ENCODE data around the gene BHLHA15.

BHLHA15 gene

DNA sequence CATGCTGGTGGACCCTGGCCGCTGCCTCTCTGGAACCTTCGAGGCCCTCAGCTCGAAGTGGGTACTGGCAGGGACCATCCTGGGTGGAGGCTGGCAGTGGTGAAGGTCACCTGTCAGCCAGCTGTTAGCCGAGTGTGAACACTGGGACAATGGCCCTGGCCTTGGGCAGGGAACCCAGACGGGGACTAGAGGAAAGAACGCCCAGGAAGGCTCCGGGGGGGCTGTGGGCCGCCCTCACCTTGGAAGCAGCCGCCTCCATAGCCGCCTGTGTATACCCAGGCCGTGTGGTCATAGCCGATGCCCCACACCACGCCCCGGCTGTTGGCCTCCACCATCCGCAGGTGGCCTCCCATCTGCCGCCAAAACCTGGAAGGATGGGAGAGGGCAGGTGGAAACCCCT lies 17.6 kb downstream of the BHLHA15 start:
- no peak for DNase-seq

DNA sequence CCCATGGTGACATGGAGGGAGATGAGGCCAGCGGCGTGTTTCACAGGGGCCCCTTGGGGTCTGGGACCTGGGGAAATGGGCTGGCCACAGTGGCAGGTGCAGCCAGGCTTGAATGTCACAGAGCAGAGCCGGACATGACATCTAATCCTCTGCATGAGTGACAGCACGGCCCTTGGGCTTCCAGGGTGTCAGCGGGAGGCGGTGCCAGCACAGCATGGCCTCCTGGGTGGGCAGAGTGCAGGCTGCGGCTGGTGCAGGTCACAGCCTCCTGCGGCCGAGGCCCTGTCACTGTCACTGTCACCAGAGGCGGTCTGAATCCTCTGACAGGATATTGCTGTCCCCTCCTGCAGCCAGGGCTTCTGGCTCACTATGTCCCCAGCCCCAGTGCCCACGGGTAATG lies 18.2 kb downstream of the BHLHA15 start:
- no peak for DNase-seq

GRCh38 chr7:98229991-98230745 lies 18.9 kb downstream of the BHLHA15 start:
- DNase-seq: no peak

- no peak for DNase-seq
Measured at GRCh38 chr7:98230746-98231471, 19.7 kb downstream of the BHLHA15 start.

GRCh38 chr7:98231493-98232262 lies 20.4 kb downstream of the BHLHA15 start:
- DNase-seq: no peak

DNA sequence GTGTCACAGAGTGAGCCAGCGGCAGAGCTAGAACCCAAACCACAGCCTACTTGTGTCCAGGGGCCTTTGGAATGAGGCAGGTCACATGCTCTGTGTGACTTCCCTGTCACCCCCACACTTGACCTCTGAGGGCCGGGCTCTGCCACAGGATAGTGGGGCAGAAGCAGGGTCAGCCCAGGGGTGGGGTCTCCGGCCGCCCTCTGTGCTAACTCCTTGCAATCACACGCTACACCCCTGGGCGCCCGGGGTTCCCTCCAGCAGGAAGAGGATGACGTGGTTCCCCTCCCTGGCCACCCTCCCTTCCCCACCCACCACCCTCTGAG lies 21.0 kb downstream of the BHLHA15 start:
- DNase-seq: no peak

DNA sequence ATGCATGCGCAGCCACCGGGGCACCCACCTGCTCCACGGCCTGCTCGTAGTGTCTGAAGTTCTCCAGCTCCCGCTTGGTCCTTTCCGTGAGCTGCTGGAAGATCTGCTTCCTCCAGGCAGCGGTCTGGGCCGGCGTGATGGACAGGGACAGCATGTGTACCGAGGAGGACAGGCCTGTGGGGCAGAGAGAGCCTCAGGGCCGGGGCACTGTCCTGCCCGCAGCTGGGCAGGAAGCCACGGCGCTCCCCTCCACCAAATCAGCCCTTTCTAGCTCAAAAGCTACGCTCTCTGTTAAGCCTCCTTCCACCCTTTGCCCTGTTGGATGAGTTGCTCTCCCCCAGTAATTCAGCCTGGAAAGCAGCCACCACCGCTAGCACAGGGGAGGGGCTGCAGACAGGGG lies 21.6 kb downstream of the BHLHA15 start:
- DNase-seq: no peak

GRCh38 chr7:98233219-98234070 lies 22.2 kb downstream of the BHLHA15 start:
- no peak for DNase-seq

GRCh38 chr7:98234429-98235147 lies 23.3 kb downstream of the BHLHA15 start:
- no peak for DNase-seq

GRCh38 chr7:98235901-98236300 lies 24.7 kb downstream of the BHLHA15 start:
- DNase-seq: no peak

DNA sequence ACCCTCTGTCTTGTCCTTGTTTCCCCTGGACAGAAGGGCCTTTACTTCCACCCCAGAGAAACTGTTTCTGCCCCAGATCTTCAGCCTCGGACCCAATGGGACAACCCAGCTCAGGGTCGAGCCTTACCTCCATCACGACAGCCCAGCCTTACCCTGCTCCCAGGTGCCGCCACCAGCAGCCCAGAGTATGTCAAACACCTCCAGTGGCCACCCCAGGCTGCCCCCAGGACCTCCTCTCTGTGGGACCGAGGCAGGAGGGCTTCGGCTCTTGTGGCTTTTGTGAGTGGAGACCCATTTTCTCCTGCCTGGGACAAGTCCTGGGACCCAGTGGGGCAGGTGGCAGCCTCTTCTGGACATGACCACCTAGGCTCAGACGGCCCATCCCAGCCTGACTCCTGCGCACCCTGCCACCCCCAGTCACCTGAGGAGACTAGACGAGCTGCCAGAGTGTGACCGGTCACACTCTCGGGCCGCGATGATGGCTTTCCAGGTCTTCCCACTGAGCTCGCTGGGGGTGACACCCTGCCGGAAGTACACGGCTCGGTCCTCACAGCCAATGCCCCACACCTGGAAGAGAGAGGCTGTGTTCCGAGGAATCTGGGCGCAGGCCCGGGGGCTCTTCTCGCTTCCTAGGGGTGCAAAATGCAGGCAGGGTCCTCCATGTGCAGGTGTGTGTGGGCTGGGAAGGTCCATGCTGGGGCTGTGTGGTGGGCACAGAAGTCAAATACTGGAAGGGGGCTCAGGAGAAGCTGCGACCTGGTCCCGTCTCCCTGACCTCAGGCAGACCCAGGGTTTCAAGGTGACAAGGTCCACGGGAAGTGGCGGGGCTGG lies 25.3 kb downstream of the BHLHA15 start:
- DNase-seq: no peak

DNA sequence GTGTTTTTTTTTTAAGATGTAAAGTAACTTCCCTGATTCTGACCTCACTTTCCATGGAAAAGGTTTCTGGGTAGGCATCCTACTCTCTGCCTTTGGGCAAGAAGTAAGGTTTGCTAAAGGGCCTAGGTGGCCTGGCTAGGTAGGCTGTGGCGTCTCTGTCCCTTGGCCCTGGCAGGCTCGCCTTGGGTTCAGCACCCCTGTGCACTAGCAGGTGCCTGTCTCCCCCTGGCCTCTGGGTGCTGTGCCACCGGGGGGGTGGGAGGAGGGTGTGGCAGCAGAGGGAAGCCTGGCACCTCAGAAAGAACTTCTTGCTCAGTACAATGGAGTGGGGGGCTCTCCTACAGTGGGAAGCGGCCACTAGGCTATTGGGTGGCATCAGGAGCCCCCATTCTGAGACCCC lies 26.8 kb downstream of the BHLHA15 start:
- DNase-seq: no peak

DNA sequence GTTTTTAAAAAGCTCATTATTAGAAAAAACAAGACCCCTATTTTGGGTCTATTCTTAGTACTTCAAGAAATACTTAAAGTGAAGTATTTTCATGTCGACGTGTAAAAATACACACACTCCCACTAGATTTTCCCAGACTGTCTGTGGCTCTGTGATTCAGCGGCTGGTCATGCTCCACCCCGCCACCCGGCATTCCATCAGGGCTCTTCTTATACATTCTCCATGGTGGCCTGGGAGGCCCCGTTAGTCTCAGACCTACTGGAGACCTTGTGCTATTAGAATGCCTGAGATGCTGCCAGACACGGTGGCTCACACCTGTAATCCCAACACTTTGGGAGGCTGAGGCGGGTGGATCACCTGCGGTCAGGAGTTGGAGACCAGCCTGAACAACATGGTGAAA lies 27.7 kb downstream of the BHLHA15 start:
- DNase-seq: no peak

- DNase-seq: no peak
Measured at GRCh38 chr7:98240961-98241673, 29.9 kb downstream of the BHLHA15 start.

DNA sequence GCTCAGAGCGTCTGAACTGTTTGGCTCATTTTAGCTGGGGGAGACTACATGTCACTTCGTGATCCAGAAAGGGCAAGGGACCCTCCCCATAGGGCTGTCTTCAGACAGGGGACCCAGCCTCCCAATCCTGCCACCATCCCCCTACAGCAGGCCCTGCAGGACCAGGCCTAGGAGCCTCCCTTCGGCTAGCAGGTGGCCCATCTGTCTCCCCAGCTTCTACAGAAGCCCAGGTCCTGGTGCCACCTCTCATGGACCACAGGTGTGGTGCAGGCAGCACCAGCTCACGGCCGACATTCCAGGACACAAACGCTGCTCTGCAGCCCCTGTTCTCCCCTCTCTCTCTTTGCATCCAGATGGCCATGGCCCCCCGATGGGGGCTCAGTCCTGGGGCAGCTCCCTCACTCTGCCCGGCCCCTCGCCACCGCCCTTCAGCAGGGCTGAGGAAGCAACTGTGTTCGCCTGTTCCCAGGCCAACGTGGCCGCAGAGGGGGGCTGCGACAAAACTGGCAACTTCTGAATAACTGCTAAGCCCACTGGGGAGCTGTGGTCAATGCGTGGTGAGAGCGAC lies 30.5 kb downstream of the BHLHA15 start:
- DNase-seq: no peak

GRCh38 chr7:98242342-98242741 lies 31.1 kb downstream of the BHLHA15 start:
- DNase-seq: no peak

GRCh38 chr7:98242934-98243333 lies 31.7 kb downstream of the BHLHA15 start:
- DNase-seq: no peak

DNA sequence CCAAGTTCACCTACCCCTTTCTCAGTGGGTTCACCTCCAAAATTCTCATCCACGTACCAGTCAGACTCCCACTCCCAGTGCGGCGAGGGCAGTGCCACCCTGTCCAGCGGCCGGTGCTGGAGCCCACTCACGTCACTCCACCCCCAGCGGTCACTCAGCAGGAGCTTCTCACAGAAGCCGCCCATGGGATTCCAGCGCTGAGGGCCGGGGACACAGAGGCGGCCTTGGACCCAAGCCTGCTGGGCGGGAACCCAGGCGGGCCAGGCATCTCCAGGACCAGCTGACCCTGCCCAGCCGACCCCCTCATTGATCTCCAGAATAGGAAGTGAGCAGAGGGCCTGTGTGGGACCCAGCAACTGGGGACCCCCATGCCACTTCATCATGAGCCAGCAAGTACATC lies 33.6 kb downstream of the BHLHA15 start:
- DNase-seq: no peak

DNA sequence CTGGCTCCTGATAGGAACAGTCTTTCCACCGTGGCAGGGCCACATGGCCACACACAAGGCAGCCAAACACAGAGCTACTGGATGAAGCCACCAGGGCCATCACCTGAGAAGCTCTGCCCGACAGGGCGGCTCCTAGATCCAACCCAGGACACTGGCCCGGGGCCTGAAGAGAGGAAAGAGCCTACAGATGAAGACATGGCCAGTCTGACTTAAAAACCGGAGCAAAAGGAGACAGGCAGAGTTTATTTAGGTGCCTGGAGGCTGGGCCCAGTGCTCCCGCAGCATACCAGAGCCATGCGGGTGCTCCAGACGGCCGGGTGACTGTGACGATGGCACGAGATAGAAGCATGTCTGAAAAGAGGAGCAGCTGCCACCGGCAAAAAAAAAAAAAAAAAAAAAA lies 36.9 kb downstream of the BHLHA15 start:
- no peak for DNase-seq

DNA sequence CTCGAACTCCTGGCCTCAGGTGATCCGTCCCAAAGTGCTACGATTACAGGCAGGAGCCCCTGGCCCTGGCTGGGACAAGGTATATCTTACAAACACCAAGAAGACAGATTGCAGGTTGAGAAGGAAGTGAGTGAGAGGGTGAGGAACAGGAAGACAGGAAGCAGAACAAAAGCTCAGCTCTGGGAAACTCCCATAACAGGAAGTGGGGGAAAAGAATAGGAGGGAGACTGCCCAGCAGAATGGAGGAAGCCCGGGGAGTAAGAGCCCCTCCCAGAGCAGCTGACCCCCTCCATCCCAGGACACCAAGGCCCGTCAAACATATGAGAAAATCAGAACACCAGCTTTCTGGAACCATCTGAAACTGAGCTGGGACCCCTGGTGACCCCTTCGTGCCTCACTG lies 37.9 kb downstream of the BHLHA15 start:
- DNase-seq: no peak
